Kidney (tissue), 14 donors: ENCODE data around the gene CREG2. TPM values are rescaled to one million over a fixed set of nuclear protein-coding genes. Genes with fewer than 3 reads are reported as not detected.

ENCODE experiments used
- DNase-seq, 5 donors: peaks; one replicate each; pipeline ENCODE4 v3.0.0-alpha.2; 2013 to 2020
- FAIRE-seq: peaks from 2 replicates; lab custom pipeline; 2012; peaks lifted over from hg19 to GRCh38; lab: Jason Lieb, UNC
- H3K27ac ChIP-seq, 2 donors: one replicate each; pipeline ENCODE4 v1.7.0; 2013; ENCODE audit warnings: low read depth in 2 of 2, low read length in 2 of 2, inconsistent platforms in 1 of 2
- H3K27me3 ChIP-seq: one replicate; pipeline ENCODE4 v1.7.1; 2013; ENCODE audit warnings: low read length, inconsistent platforms; ENCODE audit not compliant: control insufficient read depth, insufficient read depth
- H3K36me3 ChIP-seq, 3 donors: one replicate each; pipeline versions ENCODE4 v1.7.0 to v1.7.1; 2013; ENCODE audit warnings: low read length in 3 of 3, control low read depth in 1 of 3, inconsistent platforms in 1 of 3; ENCODE audit not compliant: insufficient read depth in 3 of 3, control insufficient read depth in 2 of 3
- H3K4me1 ChIP-seq, 3 donors: one replicate each; pipeline versions ENCODE4 v1.7.0 to v1.7.1; 2013; ENCODE audit warnings: low read length in 3 of 3, inconsistent platforms in 1 of 3, low read depth in 1 of 3; ENCODE audit not compliant: control insufficient read depth in 2 of 3, insufficient read depth in 2 of 3
- H3K4me3 ChIP-seq, 3 donors: one replicate each; pipeline versions ENCODE4 v1.7.0 to v1.8.1; 2013; ENCODE audit warnings: low read length in 3 of 3, control low read depth in 1 of 3, inconsistent platforms in 1 of 3
- H3K9ac ChIP-seq, 3 donors: one replicate each; pipeline versions ENCODE4 v1.7.0 to v1.7.1; 2013; ENCODE audit warnings: low read length in 3 of 3, control low read depth in 1 of 3, inconsistent platforms in 1 of 3
- H3K9me3 ChIP-seq, 3 donors: one replicate each; pipeline versions ENCODE4 v1.7.0 to v1.7.1; 2013; ENCODE audit warnings: low read length in 3 of 3, control low read depth in 1 of 3, inconsistent platforms in 1 of 3; ENCODE audit not compliant: control insufficient read depth in 2 of 3, insufficient read depth in 1 of 3
- intact Hi-C: fragments of 100-400 bp; cut with DNase I; formaldehyde crosslinking; loops from one replicate; pipeline ENCODE4 v1.11.1; 2022
- polyA plus RNA-seq: library from polyadenylated mRNA; stranded (reverse); fragments of 350-450 nt; fragmentation: Illumina TruSeq; extraction: RNeasy Lipid Tissue Mini Kit (QIAGEN cat#74804); gene quantifications from one replicate; pipeline ENCODE4 v1.2.3, GENCODE V29; 2014; ENCODE audit warnings: low read depth, low replicate concordance; ENCODE audit not compliant: insufficient read depth
- total RNA-seq: library from RNA; stranded (reverse); fragmentation: NEBNext Ultra II Directional; extraction: Animal tissue kit (Norgen Biotek cat#: 25700); gene quantifications from one replicate; pipeline ENCODE4 v1.2.1, GENCODE V29; 2021
- TF ChIP-seq, protein P1 (sequence below): IDR thresholded peaks from 3 replicates; pipeline ENCODE4 v1.5.1; 2012; ENCODE audit warnings: mild to moderate bottlenecking, moderate library complexity, borderline replicate concordance; ENCODE audit not compliant: insufficient read depth; ENCODE audit errors: extremely low read depth
- donor health status: control.
- donor health status: control.
- donor health status: control.
- donor health status: control.
- donor health status: control.
- donor health status: DM: yes; HTN: yes; CAD: no.
- donor health status: Normal renal cell carcinoma (clear cell type).

CREG2 gene
- total and polyA plus RNA-seq, 2 donors from 2014 or later: 0.69 TPM; not detected in 1

DNA sequence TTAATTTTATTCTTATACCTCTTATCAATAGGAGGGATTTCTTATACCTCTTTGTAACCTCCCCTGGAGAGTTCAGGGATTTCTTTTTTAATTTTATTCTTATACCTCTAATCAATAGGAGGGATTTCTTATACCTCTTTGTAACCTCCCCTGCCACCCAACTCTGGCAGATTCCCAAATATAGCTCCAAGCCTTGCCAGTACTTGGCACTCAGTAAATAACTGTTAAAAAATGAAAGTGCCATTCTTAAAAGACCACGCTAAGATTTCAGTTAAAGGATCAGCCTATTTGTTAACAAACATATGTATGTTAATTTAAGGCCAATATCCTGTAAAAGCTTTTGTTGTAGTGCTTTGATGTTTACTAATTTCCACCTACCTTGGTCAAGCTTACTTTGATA lies 83.6 kb downstream of the CREG2 start:
- Histone ChIP-seq H3K9ac (no peak overlapping the region), H3K27ac (no peak overlapping the region), H3K4me3 (no peak overlapping the region), H3K9me3 (no peaks in the 10 kb centered on the region), H3K36me3 (no peaks in the 10 kb centered on the region), H3K27me3 (no peaks in the 10 kb centered on the region), H3K4me1 (peaks cover 0 to 12% (median 5%) of the 10 kb centered on the region in 3 donors)
- intact Hi-C loops: no loop called here
- TF ChIP-seq, protein P1, sequence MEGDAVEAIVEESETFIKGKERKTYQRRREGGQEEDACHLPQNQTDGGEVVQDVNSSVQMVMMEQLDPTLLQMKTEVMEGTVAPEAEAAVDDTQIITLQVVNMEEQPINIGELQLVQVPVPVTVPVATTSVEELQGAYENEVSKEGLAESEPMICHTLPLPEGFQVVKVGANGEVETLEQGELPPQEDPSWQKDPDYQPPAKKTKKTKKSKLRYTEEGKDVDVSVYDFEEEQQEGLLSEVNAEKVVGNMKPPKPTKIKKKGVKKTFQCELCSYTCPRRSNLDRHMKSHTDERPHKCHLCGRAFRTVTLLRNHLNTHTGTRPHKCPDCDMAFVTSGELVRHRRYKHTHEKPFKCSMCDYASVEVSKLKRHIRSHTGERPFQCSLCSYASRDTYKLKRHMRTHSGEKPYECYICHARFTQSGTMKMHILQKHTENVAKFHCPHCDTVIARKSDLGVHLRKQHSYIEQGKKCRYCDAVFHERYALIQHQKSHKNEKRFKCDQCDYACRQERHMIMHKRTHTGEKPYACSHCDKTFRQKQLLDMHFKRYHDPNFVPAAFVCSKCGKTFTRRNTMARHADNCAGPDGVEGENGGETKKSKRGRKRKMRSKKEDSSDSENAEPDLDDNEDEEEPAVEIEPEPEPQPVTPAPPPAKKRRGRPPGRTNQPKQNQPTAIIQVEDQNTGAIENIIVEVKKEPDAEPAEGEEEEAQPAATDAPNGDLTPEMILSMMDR: no peak
- FAIRE-seq (no peak), DNase-seq (no peak)

DNA sequence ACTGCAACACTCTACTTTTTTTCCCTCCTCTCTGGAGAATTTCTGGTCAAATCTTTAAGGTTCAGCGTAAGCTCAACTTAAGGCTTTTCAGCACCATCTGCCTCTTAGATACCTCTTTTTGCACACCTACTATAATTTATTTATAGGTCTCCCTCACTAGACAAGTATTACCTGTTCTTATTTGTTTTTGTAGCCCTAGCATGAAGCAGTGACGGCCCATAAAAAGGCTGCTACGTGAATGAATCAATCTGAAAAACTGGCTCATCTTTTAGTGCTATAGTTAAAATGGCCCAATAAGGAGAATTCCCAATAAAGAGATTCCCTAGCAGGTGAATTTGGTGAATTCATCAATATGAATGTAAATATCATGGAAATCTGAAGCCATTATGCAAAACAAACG lies 85.3 kb downstream of the CREG2 start:
- no peak overlapping the region for H3K4me3 ChIP-seq
- DNase-seq: no peak
- no peak for FAIRE-seq
- no peaks in the 10 kb centered on the region for H3K36me3 ChIP-seq
- H3K9me3 ChIP-seq: no peaks in the 10 kb centered on the region
- intact Hi-C loops: no loop called here
- H3K27me3 ChIP-seq: no peaks in the 10 kb centered on the region
- peaks cover 0 to 12% (median 5%) of the 10 kb centered on the region in 3 donors for H3K4me1 ChIP-seq
- no peak overlapping the region for H3K9ac ChIP-seq
- TF ChIP-seq, protein P1: no peak
- no peak overlapping the region for H3K27ac ChIP-seq

DNA sequence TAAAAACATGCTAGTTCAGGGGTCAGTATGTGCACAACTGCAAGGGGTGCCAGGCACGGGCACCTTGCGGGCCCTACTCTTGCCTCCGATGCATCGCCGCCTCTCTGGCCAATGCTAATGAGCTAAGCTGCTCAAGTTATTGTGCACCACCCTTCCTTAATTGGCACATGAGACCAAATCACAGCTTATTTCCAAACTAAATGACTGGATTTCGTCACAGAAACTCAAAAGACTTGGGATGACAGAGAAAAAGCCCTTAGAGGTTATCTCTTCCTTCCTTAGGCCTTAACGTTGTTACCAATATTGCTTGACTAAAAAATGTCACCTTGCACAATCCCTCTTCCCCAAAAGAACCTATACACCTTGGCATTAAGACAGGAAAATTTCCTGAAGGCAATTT lies 86.5 kb downstream of the CREG2 start:
- H3K27ac ChIP-seq: no peak overlapping the region
- no peak for FAIRE-seq

More for the DNA sequence above, 86.5 kb downstream of the CREG2 start:
- Histone ChIP-seq H3K27me3 (no peaks in the 10 kb centered on the region), H3K4me1 (peaks cover 0 to 6% (median 0%) of the 10 kb centered on the region in 3 donors), H3K4me3 (no peak overlapping the region), H3K36me3 (no peaks in the 10 kb centered on the region), H3K9ac (no peak overlapping the region), H3K9me3 (no peaks in the 10 kb centered on the region)
- DNase-seq: no peak
- TF ChIP-seq, protein P1: no peak
- intact Hi-C loops: no loop called here
